PC-3 (cell line): Measurements from ENCODE around the gene GPRC5C. TPM values are rescaled to one million over a fixed set of nuclear protein-coding genes. Genes with fewer than 3 reads are reported as not detected.

Source experiments
- ATAC-seq: fragments of 200-7000 bp; cut with Tn5 transposase; 2 replicates; pipeline ENCODE4 v1.9.1; 2020; ENCODE audit warnings: mild to moderate bottlenecking, moderate library complexity
- BruUV-seq: library from RNA; stranded (reverse); fragments of 400-500 nt; replicated peaks from 2 replicates; lab custom pipeline; 2021; lab: Mats Ljungman, UMichigan
- CTCF ChIA-PET: fragments of 300-600 bp; sonication (Branson Sonifier 250); formaldehyde crosslinking; loops from one replicate; lab custom pipeline; 2022; ENCODE audit warnings: antibody characterized with exemption; lab: Charles Lee
- POLR2A ChIA-PET: fragments of 300-600 bp; sonication (Branson Sonifier 250); formaldehyde crosslinking; loops from one replicate; lab custom pipeline; 2022; ENCODE audit warnings: antibody characterized with exemption; ENCODE audit not compliant: unreplicated experiment; lab: Charles Lee
- DNase-seq: peaks from one replicate; pipeline ENCODE4 v3.0.0-alpha.2; 2015
- H2AFZ ChIP-seq: fragments of 300-600 bp; sonication (generic); 2 replicates; pipeline ENCODE4 v1.6.0; 2016; ENCODE audit warnings: antibody characterized with exemption, low read length
- H3F3A ChIP-seq: fragments of 300-600 bp; sonication (generic); one replicate; pipeline ENCODE4 v1.6.0; 2017; ENCODE audit warnings: antibody characterized with exemption, low read length, control low read depth, mild to moderate bottlenecking; ENCODE audit not compliant: unreplicated experiment
- H3K27ac ChIP-seq: fragments of 300-600 bp; sonication (generic); 2 replicates; pipeline ENCODE4 v1.5.1; 2016; ENCODE audit warnings: mild to moderate bottlenecking, low read length
- H3K27me3 ChIP-seq: fragments of 300-600 bp; sonication (generic); 2 replicates; pipeline ENCODE4 v1.6.1; 2016; ENCODE audit warnings: low read length, mixed read lengths
- H3K36me3 ChIP-seq: fragments of 300-600 bp; sonication (generic); 2 replicates; pipeline ENCODE4 v1.6.1; 2016; ENCODE audit warnings: low read depth, mixed run types, low read length, mixed read lengths
- H3K4me1 ChIP-seq: fragments of 300-600 bp; sonication (generic); 2 replicates; pipeline ENCODE4 v1.5.1; 2016; ENCODE audit warnings: low read length; ENCODE audit not compliant: insufficient read depth
- H3K4me2 ChIP-seq: fragments of 300-600 bp; sonication (generic); 2 replicates; pipeline ENCODE4 v1.6.0; 2016; ENCODE audit warnings: low read length
- H3K4me3 ChIP-seq: fragments of 300-600 bp; sonication (generic); 2 replicates; pipeline ENCODE4 v1.5.1; 2016; ENCODE audit warnings: mild to moderate bottlenecking, low read length, mixed read lengths
- H3K79me2 ChIP-seq: fragments of 300-600 bp; sonication (generic); 2 replicates; pipeline ENCODE4 v1.6.1; 2017; ENCODE audit warnings: low read length, mixed read lengths
- H3K9ac ChIP-seq: fragments of 300-600 bp; sonication (generic); 2 replicates; pipeline ENCODE4 v1.6.0; 2016; ENCODE audit warnings: mild to moderate bottlenecking, low read length
- H3K9me2 ChIP-seq: fragments of 300-600 bp; sonication (generic); replicated peaks from 2 replicates; pipeline ENCODE4 v1.6.1; 2016; ENCODE audit warnings: mixed run types, low read length, mixed read lengths
- H3K9me3 ChIP-seq: fragments of 300-600 bp; sonication (generic); 2 replicates; pipeline ENCODE4 v1.6.1; 2016; ENCODE audit warnings: low read length, mixed read lengths
- H4K20me1 ChIP-seq: fragments of 300-600 bp; sonication (generic); 2 replicates; pipeline ENCODE4 v1.6.1; 2016; ENCODE audit warnings: low read length, mixed read lengths
- CTCF ChIP-seq: fragments of 300-600 bp; sonication (generic); conservative IDR thresholded peaks from 2 replicates; pipeline ENCODE4 v1.5.1; 2017; ENCODE audit warnings: antibody characterized with exemption, low read depth, mild to moderate bottlenecking, low read length
- EZH2 ChIP-seq: fragments of 300-600 bp; sonication (generic); IDR thresholded peaks from one replicate; pipeline ENCODE4 v1.6.1; 2017; ENCODE audit warnings: antibody characterized with exemption, mild to moderate bottlenecking, low read length; ENCODE audit not compliant: unreplicated experiment
- EZH2phosphoT487 ChIP-seq: fragments of 300-600 bp; sonication (generic); IDR thresholded peaks from 2 replicates; pipeline ENCODE4 v1.6.1; 2018; ENCODE audit warnings: mild to moderate bottlenecking, antibody characterized with exemption, low read length, borderline replicate concordance
- intact Hi-C: fragments of 100-400 bp; cut with micrococcal nuclease; formaldehyde crosslinking; loops from 2 replicates; pipeline ENCODE4 v1.9.0; 2023
- total RNA-seq: library from RNA; depleted of rRNA; stranded (reverse); fragments of >200 nt; gene quantifications from 2 replicates; pipeline ENCODE4 v1.2.3, GENCODE V29; 2014

GPRC5C gene
- total RNA-seq, 1 experiment from 2014 or later = 209 TPM

GRCh38 chr17:74444406-74444805 is 12.5 kb downstream of the GPRC5C start:
- Histone ChIP-seq H4K20me1 (0 out of 2 replicates have a peak, but pooled peaks cover under 1% of the 10 kb centered on the region), H2AFZ (no peak overlapping the region), H3K27me3 (no peaks in the 10 kb centered on the region), H3K4me1 (peaks cover 13% of the 10 kb centered on the region), H3K9me3 (no peaks in the 10 kb centered on the region), H3K9me2 (no peaks in the 10 kb centered on the region), H3F3A (no peaks in the 10 kb centered on the region), H3K36me3 (peaks cover 38% of the 10 kb centered on the region), H3K4me2 (no peak overlapping the region), H3K4me3 (no peak overlapping the region), H3K79me2 (peaks cover 4% of the 10 kb centered on the region), H3K27ac (no peak overlapping the region), H3K9ac (no peak overlapping the region)
- DNase-seq (no peak), ATAC-seq (no peak)
- CTCF ChIA-PET = no interaction called here
- intact Hi-C loops = no loop called here
- POLR2A ChIA-PET = interaction anchor here (0.9 kb wide), 1 partner anchor 10 kb away, joined by 11 read pairs; no protein-coding TSS in a partner anchor
- TF ChIP-seq EZH2phosphoT487 = no peak
- no peak for TF ChIP-seq EZH2
- no peak for TF ChIP-seq CTCF
- no TSS peak for BruUV-seq

- Histone ChIP-seq H2AFZ (no peak overlapping the region), H3K27me3 (no peaks in the 10 kb centered on the region), H4K20me1 (no peaks in the 10 kb centered on the region), H3K36me3 (peaks cover 32% of the 10 kb centered on the region), H3K4me1 (peaks cover 13% of the 10 kb centered on the region), H3F3A (no peaks in the 10 kb centered on the region), H3K79me2 (no peaks in the 10 kb centered on the region), H3K9me3 (no peaks in the 10 kb centered on the region), H3K4me2 (no peak overlapping the region), H3K27ac (no peak overlapping the region), H3K9ac (no peak overlapping the region), H3K4me3 (no peak overlapping the region), H3K9me2 (no peaks in the 10 kb centered on the region)
- ChIA-PET POLR2A (interaction anchor here (0.7 kb wide), 1 partner anchor 36 kb away, joined by 3 read pairs; no protein-coding TSS in a partner anchor), CTCF (no interaction called here)
- no peak for ATAC-seq
- BruUV-seq = no TSS peak
- intact Hi-C loops = no loop called here
- TF ChIP-seq EZH2 (no peak), CTCF (no peak), EZH2phosphoT487 (no peak)
- no peak for DNase-seq
Observed at GRCh38 chr17:74445158-74445557, 13.3 kb downstream of the GPRC5C start.
